HG03025 (cell line): ENCODE data around the gene CADM1.
A peak's percentile ranks its signal among the peaks of the same experiment; 100 is the strongest.

Experiments
- ATAC-seq: cut with Tn5 transposase; IDR thresholded peaks from one replicate; pipeline ENCODE4 v1.9.1; 2021; ENCODE audit warnings: mild to moderate bottlenecking, moderate library complexity; ENCODE audit not compliant: unreplicated experiment, low FRiP score

CADM1 gene

DNA sequence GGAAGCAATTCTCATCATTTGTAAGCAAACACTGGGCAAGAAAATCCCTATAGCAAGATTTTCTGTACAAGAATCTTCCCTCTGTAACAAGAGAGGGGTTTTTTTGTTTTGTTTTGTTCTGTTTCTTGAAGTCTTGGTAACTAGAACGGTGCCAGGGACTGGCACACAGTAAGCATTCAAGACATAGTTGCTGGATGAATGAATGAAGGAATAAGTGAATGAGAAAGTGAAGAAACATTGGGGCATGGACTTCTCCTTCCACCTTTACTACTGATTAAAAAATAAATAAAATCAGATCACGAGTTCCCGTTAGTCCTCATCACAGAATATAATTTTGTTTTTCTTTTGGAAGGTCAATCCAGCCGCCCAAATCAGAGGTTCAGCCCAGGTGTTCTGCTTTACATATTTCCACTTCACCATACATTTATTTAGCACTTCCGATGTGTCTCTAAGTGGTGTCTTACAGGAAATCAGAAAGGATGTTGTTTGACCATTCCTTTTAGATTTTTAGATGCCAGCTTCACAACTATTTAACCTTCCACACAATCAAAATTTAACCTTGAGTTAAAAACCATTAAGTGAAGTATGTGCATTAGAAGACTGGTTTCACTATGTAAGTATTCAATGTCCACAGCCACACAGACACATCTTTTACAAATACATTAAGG is 281.2 kb downstream of the CADM1 start:
- ATAC-seq: peak; percentile 10

DNA sequence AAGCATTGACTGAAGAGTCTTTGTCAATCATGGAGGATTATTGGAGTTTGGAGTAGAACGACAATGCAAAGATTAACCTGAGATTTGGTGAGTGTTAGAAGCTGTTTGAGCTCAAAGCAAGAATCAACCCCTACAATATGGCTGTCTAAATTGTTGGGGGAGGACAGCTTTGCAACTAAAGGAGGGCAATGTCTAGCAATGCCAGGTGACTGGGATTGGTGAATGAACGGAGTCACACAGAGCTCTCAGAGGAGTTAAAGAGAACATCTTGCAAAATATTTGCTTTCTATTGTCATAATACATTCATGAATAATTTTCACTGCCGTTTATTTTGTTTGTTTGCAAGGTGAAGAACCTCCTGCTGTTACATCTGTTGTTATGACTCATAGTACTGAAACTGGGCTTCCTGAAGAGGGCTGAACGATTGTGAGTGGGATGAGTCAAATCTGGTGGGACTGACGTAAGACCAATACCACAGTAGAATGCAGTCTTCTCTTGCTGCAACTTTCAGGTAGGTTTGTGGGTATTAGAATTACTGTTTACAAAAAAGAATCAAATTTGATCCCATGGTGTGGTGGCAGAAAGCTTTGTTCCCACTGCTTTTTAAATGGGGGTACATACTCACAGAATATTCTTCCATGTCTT is 281.9 kb downstream of the CADM1 start:
- peak; percentile 87 for ATAC-seq

DNA sequence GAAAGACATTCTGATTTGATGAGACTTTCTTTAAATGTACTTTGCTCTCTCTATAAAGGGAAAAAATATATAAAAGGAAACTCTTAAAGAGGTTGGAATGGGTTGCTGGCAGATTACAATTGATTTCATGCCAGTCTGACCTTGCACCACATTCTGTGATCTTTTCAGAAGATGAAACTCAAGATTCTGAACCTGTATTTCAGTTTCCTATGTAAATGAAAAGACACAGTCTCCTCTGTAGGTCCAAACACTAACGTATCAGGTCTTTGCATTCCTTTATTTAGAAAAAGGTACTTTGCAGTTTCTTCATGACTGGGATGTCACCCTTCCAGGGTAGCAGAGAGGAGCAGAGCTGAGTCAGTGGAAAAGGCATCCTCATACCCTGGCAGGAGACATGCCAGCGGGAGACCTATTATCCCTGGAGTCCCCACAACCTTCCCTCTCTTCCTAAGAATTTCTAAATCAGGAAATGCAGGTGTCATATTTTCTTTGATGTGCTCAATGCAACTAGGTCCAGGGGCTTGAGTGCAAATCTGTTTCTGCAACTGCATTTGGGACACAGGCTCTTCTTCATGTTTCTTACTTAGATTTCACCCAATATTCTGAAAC is 282.6 kb downstream of the CADM1 start:
- peak; percentile 55 for ATAC-seq

DNA sequence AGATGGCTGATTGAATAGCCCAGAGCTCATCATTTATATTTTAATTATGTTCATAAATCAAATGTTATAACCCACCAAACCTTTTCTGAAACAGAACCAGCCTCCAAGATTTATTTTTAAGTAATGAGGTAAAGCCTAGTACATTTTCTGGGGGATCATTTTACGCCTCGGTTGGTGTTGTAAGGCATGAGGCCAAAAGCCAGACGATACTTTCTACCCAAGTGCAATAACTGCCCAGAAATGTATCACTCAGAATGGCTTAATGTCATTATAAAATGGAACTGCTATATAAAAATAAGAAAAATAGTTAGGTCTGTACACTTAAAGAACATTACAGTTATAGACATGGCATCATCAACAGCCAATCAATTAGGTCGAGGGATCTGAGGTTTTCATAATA is 283.3 kb downstream of the CADM1 start:
- no peak for ATAC-seq

DNA sequence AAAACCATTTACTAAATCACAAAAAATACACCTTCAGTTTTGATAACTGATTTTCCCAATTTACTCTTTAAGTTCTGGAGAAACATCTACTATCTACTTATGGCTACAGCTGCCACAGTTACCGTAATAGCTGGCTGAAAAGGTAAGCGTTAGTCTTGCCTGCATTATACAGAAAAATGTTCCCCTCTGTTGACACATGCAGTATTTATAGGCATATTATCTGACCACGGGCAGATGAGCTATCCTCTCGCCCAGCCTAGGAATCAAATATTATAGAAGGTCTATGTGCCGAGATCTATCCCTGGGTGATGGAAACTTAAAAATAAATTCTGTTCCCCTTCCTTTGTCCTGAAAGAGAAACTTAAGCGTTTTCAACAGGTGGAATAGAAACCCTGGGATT is 283.8 kb downstream of the CADM1 start:
- ATAC-seq: no peak

DNA sequence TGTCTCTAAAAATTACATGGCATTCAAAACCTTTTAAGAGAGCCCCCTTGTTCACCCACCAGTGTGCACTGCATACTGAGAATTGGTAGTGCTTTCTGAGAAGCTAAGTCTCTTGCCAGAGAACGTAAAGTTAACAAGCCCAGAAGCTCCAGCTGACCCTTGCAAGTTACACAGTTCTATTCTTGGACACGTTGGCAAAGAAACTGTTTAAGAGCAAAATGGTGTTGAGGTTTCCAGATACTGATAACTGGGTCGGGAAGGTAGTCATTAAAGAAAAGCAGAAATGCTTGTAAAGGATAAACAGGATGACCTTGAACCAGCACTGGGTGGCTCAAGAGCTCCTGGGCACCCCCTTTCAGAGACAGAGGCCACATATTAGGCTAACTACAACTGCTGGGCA is 284.8 kb downstream of the CADM1 start:
- ATAC-seq: no peak

DNA sequence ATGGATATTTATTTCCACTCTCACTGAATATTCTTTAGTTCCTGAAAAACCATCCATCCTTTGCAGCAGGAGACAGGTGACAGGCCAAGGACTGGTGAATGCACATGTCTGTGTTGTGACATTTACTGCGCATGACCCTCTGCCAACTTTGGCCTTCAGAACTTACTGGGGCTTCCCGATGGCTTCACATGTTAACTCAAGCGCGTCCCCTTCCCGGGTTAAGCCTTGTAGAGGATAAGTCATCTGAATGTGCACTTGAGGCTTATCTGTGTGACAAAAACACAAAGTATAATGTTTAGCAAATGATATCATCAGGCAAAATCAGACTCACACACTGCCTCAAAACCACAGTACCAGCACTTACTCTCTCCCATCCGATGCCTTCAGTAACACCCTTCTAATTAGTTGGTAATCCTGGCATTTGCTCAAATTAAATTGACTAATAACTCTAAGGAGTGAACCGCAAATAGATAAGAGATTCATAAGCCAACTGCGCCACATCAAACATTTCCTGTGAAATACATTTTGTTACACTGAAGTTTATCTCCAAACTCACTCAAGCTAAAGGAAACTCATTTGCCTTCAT is 286.4 kb downstream of the CADM1 start:
- ATAC-seq: no peak

DNA sequence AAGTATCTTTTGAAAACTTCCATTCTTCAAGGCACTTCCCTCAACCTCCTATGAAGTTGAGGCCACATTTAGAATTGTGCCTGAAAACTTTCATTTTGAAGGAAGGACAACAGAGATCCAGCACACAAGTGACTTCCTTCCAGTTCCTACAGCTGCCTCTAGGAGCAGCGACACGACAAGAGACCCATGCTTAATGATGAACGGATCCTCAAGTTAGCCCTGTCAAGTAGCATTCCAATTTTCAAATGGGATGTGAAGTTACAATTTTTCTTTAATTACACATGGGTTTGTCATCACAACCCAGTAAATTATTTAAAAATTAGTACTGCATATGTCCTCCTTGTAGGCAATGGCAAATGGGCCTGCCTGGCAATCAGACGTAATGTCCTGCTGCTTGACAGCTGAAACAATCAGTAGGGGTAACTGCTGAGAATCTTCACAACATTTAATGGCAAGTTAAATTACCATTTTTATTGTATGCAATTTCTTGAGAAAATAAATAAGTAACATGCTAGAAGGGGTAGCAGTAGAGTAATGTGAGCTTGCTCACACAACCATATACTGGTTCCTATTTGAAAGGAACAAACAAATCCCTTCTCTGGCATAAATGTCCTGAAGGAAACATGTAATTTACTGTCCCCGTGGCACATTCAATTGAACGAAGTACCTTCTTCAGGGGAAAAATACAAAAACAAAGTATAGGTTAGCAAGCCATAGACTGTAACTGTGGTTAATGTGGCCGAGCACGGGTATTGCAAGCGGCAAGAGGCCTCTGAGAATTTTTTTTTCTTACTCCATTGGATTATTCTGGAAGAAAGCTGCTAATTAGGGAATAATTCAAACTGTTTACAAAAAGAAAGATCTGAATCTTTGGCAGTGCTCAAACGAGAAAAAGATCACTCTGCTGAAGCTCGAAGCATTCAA is 288.3 kb downstream of the CADM1 start:
- ATAC-seq: no peak

DNA sequence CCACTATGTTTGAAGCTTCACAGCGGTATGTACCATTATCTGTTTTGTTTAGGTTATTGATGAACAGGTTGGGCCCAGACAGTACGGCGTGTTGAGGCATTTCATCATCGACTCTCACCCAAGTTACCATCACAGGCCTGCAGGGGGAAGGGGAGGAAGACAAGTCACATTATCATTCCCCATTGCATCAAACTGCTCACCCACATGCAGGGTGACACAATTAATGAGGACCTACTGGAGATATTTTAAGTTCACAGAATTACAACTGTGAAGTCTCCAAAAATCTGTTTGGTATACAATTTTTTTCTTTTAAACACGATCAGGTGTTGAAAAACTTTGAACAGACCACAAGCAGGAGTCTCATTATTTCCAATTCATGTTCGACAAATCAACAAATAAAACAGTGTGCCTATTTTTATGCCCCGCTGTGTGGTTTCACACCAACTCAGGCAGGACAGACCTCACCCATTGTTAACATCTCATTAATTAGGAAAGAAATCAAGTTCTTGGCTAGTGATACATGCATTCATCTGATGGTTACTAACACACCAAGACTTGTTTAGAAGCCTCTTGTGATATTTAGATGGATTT is 289.5 kb downstream of the CADM1 start:
- no peak for ATAC-seq

DNA sequence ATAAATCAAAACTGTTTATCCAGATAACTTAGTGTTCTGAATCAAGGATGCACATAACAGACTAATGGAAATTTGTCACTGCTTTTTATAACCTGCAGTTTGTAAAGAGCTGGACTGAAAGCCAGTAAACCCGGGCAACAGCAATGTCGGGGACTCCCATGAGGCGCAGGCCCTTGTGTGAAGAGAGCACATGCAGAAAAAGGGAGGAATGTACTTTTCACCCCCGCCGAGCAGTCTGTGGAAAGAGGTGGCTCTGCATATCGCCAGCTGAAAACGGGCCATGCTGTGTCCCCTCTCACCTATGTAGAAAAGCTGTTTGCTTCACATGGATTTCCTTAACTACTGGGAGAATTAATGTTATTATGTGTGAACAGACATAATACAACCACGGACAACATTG is 291.2 kb downstream of the CADM1 start:
- no peak for ATAC-seq

DNA sequence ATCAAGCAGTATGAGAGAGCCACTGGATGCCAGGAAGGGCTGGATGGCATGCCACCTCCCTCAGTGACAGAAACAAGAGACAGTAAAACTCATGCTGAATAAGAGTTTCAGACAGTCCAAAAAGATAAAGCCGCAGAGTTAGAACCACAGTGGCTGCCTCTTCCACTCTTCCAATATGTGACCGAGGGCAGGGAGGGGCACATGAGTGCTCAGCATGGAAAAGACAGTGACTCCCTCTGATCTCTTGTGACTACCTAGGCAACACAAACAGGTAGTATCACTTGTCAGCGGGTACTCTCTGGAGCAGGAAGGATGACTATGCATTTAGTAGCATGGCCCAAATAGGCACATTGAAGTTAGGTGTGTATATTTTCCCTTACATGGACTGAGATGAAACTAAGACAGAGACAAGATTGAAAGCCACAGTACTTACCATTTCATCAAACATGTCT is 295.4 kb downstream of the CADM1 start:
- ATAC-seq: no peak

DNA sequence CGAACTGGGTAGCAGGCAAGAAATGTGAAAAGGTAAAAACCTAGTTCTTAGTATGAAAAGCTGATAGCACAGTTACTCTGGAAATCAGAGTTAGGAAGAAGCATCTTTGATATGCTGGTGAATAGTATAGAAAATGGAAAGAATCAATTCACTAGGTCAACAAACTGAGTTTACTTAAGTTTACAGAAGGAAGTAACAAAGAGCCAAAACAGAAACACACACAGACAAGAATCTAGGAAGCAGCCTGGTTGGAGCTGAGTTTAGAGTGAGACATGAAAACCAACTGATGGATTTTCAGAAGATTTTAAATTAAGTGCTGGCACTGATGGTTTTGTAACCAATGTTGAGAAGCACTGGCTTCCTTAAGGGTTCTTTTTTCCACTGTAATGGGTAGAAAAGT is 296.3 kb downstream of the CADM1 start:
- ATAC-seq: no peak

DNA sequence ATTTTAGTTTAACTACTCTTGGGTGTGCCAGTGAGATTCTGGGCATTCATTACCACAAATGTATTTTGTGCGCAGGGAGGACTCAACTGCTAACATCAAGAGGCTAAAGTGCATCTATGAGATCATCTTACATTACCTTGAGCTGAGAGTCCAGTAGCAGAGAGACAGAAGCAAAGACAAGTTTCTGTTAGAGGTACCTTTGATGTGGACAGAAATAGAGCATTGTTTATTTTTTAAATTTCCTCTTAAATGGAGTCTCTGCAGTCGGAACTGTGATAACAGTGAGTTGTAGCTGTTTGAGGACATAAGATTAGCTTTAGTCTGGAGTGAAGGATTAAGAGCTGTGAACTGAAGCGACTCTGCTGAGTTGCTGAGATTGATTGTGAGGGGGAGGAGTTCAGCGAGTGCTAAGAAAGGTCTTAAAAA is 297.0 kb downstream of the CADM1 start:
- ATAC-seq: no peak

DNA sequence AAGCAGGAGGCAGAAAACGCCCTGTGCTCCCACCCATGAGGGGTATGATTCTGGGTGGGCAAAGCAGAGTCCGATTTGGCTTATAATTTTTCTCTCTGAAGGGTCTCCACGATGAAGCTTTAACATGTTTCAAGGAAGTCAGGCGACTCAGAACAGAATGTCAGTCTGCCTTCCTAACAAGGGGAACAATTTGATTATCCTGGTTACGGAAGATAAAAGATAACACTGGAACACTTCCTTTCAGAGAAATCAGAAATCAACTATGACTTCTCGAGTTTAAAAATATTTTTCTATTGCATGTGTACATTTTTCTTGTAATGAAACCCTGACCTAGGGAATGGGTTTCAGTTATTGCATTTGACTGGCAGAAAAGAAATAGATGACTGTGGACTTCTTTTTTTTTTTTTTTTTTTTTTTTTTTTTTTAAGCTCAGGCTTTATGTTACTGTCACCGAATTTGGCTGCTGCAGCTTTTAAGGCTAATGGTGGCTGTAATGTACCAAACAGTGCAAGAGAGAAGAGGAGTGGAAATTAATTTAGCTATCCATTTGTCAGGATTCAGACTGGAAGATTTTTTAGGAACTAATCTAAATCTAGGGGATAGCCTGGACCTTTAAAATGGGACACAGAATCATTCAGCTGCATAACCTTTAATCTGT is 297.7 kb downstream of the CADM1 start:
- ATAC-seq: no peak

DNA sequence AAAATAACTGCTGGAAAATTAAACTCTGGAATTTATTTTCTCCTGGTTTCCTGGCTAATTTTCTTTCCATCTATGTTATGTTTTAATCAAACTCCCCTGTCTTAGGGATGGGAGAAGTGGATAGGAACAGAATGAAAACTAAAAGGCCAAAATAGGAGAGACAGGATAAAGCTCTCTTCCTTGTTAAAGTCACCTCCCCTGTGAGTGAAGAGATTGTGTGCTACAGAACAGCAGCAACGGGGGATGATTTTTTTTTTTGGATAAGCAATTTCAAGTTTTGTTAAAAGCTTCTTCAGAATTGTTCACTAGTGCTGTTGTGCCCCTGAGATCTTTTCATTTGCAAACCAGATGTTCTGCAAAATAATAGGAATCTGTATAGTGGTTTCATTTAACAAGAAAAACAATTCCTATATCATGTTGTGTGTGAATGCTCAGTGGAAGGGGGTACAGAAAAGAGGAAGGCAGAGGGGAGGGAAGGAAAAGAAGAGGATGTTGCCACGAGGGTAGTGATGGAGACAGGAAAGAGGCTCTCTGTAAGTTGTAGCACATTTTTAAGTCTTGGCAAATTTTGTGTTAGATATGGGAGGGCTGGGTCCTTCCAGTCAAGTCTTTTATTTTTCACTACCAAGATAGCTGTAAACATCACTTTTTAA is 301.2 kb downstream of the CADM1 start:
- ATAC-seq: no peak

DNA sequence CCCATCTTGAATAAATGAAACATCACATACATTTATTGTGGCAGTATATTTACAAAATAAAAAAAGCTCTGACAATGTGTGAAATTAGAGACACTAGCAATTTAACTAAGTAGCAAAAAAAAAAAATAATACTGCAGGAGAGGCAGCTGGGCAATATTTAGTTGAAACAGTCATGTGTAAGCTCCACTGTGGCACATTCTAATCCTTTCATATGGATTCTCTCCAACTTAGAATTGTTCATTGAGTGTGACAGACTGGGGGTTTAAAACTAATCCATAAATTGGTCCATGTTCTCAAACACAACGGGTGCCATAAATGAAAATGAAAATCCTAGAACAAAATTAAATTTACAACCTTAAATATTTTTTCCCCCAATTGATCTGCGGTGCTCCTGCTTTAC is 302.1 kb downstream of the CADM1 start:
- ATAC-seq: no peak

DNA sequence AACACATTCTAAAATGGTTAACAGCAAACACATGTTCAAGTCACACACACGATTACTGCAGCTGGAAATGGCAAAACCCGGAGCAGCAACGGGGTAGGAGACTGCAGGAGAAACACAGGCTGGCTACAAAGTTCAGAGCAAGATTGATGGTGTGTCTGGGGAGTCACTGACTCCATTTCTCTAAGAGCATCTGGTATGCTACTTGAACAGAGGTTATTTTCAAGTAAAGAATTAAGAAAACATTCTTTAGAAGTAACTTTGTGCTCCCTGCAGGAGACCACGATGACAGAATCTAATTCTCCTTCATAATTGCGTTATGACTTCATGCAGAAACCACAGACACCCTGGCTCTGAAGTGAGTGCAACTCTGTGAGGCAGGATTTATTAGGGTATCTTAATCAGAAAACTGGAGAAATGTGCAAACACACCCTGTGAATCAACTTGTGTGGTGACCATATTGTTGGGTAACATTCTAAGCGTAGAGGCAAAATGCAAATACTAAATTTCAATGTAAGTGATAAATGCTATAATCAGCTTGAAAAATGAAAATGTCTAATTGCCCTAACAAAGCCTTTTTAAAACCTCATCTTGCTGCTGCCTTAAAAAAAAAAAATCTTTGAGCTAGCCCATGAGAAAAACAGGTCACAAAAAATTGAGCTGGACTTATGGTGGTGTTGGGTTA is 303.0 kb downstream of the CADM1 start:
- ATAC-seq: no peak

DNA sequence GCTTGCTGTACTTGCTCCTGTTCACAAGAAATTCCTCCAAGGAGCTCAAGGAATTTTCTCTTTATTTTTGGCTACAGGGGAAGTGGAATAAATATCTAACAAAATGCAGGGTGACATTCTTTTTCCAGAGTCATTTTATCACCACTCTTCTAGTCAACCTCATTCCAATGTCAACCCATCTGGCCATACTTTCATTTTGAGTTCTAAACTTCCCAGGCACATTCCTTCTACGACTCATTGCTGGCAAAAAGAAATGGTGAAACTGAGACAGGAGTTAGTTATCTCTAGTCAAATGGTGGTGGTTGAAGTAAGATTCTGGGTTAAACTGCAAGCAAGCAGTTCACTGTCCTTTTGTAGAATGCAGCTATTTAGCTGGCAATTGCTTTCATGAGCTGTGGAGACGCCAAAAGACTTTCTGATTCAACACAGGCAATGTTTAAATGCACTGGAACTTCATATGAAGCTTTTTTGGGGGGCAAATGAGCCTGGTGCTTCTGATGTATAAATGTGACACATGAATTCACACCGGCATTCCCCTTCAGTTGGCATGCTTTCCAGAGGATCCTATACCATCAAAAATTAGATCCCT is 304.6 kb downstream of the CADM1 start:
- no peak for ATAC-seq
